GM12878 (cell line): Measurements from ENCODE around the gene MEIS2. TPM values are rescaled to one million over a fixed set of nuclear protein-coding genes. Genes with fewer than 3 reads are reported as not detected.

Experiments used
- ATAC-seq: fragments of 200-7000 bp; cut with Tn5 transposase; 3 replicates; pipeline ENCODE4 v1.9.1; 2020; ENCODE audit warnings: mild to moderate bottlenecking, moderate library complexity
- BruUV-seq: library from RNA; stranded (reverse); fragments of 400-500 nt; replicated peaks from 2 replicates; lab custom pipeline; 2021; lab: Mats Ljungman, UMichigan
- CTCF ChIA-PET: fragments of 300-600 bp; sonication (Branson Sonifier 250); formaldehyde crosslinking; extraction: SDS; loops from one replicate; lab custom pipeline; 2021; ENCODE audit warnings: inconsistent platforms; lab: Yijun Ruan, JAX
- POLR2A ChIA-PET: fragments of 350-600 bp; formaldehyde crosslinking; extraction: SDS; loops from one replicate; lab custom pipeline; 2021; ENCODE audit warnings: inconsistent platforms; lab: Charles Lee
- RAD21 ChIA-PET: fragments of 300-600 bp; sonication (Branson Sonifier 250); formaldehyde crosslinking; loops from one replicate; lab custom pipeline; 2023; ENCODE audit warnings: antibody characterized with exemption; ENCODE audit not compliant: unreplicated experiment; lab: Charles Lee
- SMC1A ChIA-PET: fragments of 300-600 bp; sonication (Branson Sonifier 250); formaldehyde crosslinking; loops from one replicate; lab custom pipeline; 2023; ENCODE audit not compliant: unreplicated experiment, uncharacterized antibody; lab: Charles Lee
- DNase-seq: peaks from one replicate; pipeline ENCODE4 v3.0.0-alpha.2; 2011; ENCODE audit warnings: low read depth, low spot score
- FAIRE-seq: peaks from 3 replicates; lab custom pipeline; 2011; peaks lifted over from hg19 to GRCh38; lab: Jason Lieb, UNC
- H2AFZ ChIP-seq: 2 replicates; pipeline ENCODE4 v1.6.0; 2011; ENCODE audit warnings: low read depth, low read length, control low read depth; ENCODE audit not compliant: control insufficient read depth
- H3K27ac ChIP-seq: 2 replicates; pipeline ENCODE4 v1.5.1; 2011; ENCODE audit warnings: control low read depth; ENCODE audit not compliant: control insufficient read depth, insufficient read depth
- H3K27me3 ChIP-seq, 2 experiments: replicated peaks in 1 of 2; 2 replicates each; pipeline versions ENCODE4 v1.6.0 to v1.6.1; 2011; ENCODE audit warnings: low read length in 1 of 2; ENCODE audit not compliant: control insufficient read depth in 2 of 2, insufficient read depth in 2 of 2
- H3K36me3 ChIP-seq, 2 experiments: 2 replicates each; pipeline ENCODE4 v1.5.1; 2011; ENCODE audit warnings: low read length in 1 of 2; ENCODE audit not compliant: control insufficient read depth in 2 of 2, insufficient read depth in 2 of 2
- H3K4me1 ChIP-seq: 2 replicates; pipeline ENCODE4 v1.6.1; 2011; ENCODE audit warnings: mild to moderate bottlenecking, low read length, moderate library complexity, mixed read lengths; ENCODE audit not compliant: control insufficient read depth, insufficient read depth
- H3K4me2 ChIP-seq: 2 replicates; pipeline ENCODE4 v1.6.0; 2011; ENCODE audit warnings: control low read depth; ENCODE audit not compliant: control insufficient read depth, insufficient read depth
- H3K4me3 ChIP-seq: fragments of 200-600 bp; sonication (generic); 2 replicates; pipeline ENCODE4 v1.5.1; 2016
- H3K79me2 ChIP-seq: 2 replicates; pipeline ENCODE4 v1.6.0; 2011; ENCODE audit warnings: low read length; ENCODE audit not compliant: control insufficient read depth, insufficient read depth
- H3K9ac ChIP-seq: 2 replicates; pipeline ENCODE4 v1.8.0; 2011; ENCODE audit warnings: low read length, control low read depth, mixed read lengths; ENCODE audit not compliant: control insufficient read depth, insufficient read depth
- H3K9me3 ChIP-seq: replicated peaks from 3 replicates; pipeline ENCODE4 v1.5.1; 2011; ENCODE audit warnings: mild to moderate bottlenecking, low read length; ENCODE audit not compliant: control insufficient read depth, insufficient read depth
- H4K20me1 ChIP-seq: 2 replicates; pipeline ENCODE4 v1.6.0; 2011; ENCODE audit not compliant: control insufficient read depth, insufficient read depth
- BCL11A ChIP-seq: IDR thresholded peaks from 2 replicates; pipeline ENCODE4 v1.6.1; 2011; ENCODE audit warnings: low read depth, low read length
- CREB1 ChIP-seq: IDR thresholded peaks from 2 replicates; pipeline ENCODE4 v1.6.1; 2012; ENCODE audit warnings: low read depth, mild to moderate bottlenecking, inconsistent platforms
- EED ChIP-seq: sonication (generic); IDR thresholded peaks from 2 replicates; pipeline ENCODE4 v1.6.1; 2016; ENCODE audit warnings: antibody characterized with exemption, low read depth
- IKZF2 ChIP-seq, 2 experiments: fragments of 450-650 bp; IDR thresholded peaks; 2 replicates each; pipeline ENCODE4 v1.6.1; 2017; ENCODE audit warnings: mild to moderate bottlenecking in 2 of 2, moderate library complexity in 2 of 2
- NBN ChIP-seq: fragments of 450-650 bp; IDR thresholded peaks from 2 replicates; pipeline ENCODE4 v1.6.1; 2016
- PAX5 ChIP-seq: IDR thresholded peaks from 2 replicates; pipeline ENCODE4 v1.6.1; 2011; ENCODE audit warnings: low read depth, low read length, borderline replicate concordance
- POU2F2 ChIP-seq: IDR thresholded peaks from 3 replicates; pipeline ENCODE4 v1.6.1; 2011; ENCODE audit warnings: low read depth, mild to moderate bottlenecking, low read length, borderline replicate concordance
- STAT1 ChIP-seq: fragments of 450-650 bp; conservative IDR thresholded peaks from 2 replicates; pipeline ENCODE4 v1.6.1; 2014; ENCODE audit warnings: antibody characterized with exemption, mild to moderate bottlenecking
- SUPT20H ChIP-seq: IDR thresholded peaks from 2 replicates; pipeline ENCODE4 v1.6.1; 2011; ENCODE audit warnings: low read depth, mild to moderate bottlenecking, low read length, moderate library complexity, borderline replicate concordance; ENCODE audit not compliant: control insufficient read depth
- TARDBP ChIP-seq: IDR thresholded peaks from 2 replicates; pipeline ENCODE4 v1.6.1; 2016; ENCODE audit warnings: borderline replicate concordance
- TBL1XR1 ChIP-seq: IDR thresholded peaks from 2 replicates; pipeline ENCODE4 v1.6.1; 2012; ENCODE audit warnings: low read depth, low read length, improper control_type of control experiment
- WGBS: methylation state at CpG from one replicate; pipeline ENCODE4 v1.1.6; 2016; ENCODE audit warnings: low lambda C conversion rate; ENCODE audit not compliant: insufficient replicate concordance, insufficient coverage; ENCODE audit errors: missing lambda C conversion rate; 5-methylcytosine and 5-hydroxymethylcytosine counted together
- in situ Hi-C: fragments of 300-500 bp; cut with MboI; formaldehyde crosslinking; loops from 9 replicates; pipeline ENCODE4 v1.14.3; 2018; ENCODE audit warnings: mixed read lengths
- intact Hi-C: fragments of 100-400 bp; cut with micrococcal nuclease; formaldehyde crosslinking; loops from one replicate; pipeline ENCODE4 v1.14.2; 2022; ENCODE audit not compliant: unreplicated experiment
- polyA plus RNA-seq, 11 experiments: library from polyadenylated mRNA; depleted of rRNA in 4 of 11; unstranded in 6 of 11; stranded (reverse) in 5 of 11; fragments of >200 nt; fragmentation: Nextera tagmentation in 4 of 11; fragmentation: Illumina TruSeq in 1 of 11; extraction: Ambion mirVana in 4 of 11; extraction: Trizol in 1 of 11; gene quantifications; 1 replicate in 1 of 11; 2 replicates in 10 of 11; pipeline versions ENCODE4 v1.2.1 to v1.2.3, GENCODE V29; 2011 to 2016; ENCODE audit warnings: inconsistent platforms in 2 of 11, missing spikeins in 2 of 11, low read depth in 1 of 11
- total RNA-seq, 4 experiments: library from RNA; depleted of rRNA in 3 of 4; stranded (reverse); fragments of >200 nt in 3 of 4; fragmentation: Illumina TruSeq in 1 of 4; extraction: Trizol in 1 of 4; gene quantifications; 2 replicates each; pipeline versions ENCODE4 v1.2.1 to v1.2.3, GENCODE V29; 2013 to 2021
- TF ChIP-seq, protein P1 (sequence below): fragments of 450-650 bp; IDR thresholded peaks from 2 replicates; pipeline ENCODE4 v1.6.1; 2017; ENCODE audit warnings: mild to moderate bottlenecking, low read depth, inconsistent platforms; ENCODE audit not compliant: poor library complexity, severe bottlenecking
- TF ChIP-seq, protein P2 (sequence below): fragments of 450-650 bp; IDR thresholded peaks from 2 replicates; pipeline ENCODE4 v1.6.1; 2017; ENCODE audit warnings: mild to moderate bottlenecking, moderate library complexity
- TF ChIP-seq, protein P3 (sequence below): IDR thresholded peaks from 2 replicates; pipeline ENCODE4 v1.6.1; 2011; ENCODE audit warnings: mild to moderate bottlenecking, low read depth, low read length, moderate library complexity; ENCODE audit not compliant: insufficient replicate concordance
- TF ChIP-seq, protein P4 (sequence below): fragments of 450-650 bp; IDR thresholded peaks from 2 replicates; pipeline ENCODE4 v1.6.1; 2016; ENCODE audit warnings: mild to moderate bottlenecking

The MEIS2 gene
- total and polyA plus RNA-seq, 10 of the 15 experiments (the other 5 are each of a cell fraction or from before 2014, with no cell fraction given): 9.2 to 54.0 (median 20.4) TPM

- DNase-seq: no peak
- peak; percentile 84 for ATAC-seq
- Histone ChIP-seq H3K4me1 (peaks cover 17% of the 10 kb centered on the region), H3K4me3 (no peak overlapping the region), H3K9ac (no peak overlapping the region), H3K36me3 (no peaks in the 10 kb centered on the region), H3K79me2 (no peaks in the 10 kb centered on the region; the same call in 1 of the 2 replicates), H2AFZ (no peak overlapping the region), H3K27ac (no peak overlapping the region), H3K9me3 (no peaks in the 10 kb centered on the region; the same call in 2 of the 3 replicates), H3K4me2 (peak overlapping the region; percentile 56; the same call in 1 of the 2 replicates), H4K20me1 (no peaks in the 10 kb centered on the region), H3K27me3 (no peaks in the 10 kb centered on the region)
- BruUV-seq: no TSS peak
- CTCF ChIA-PET: interaction anchor here (1.0 to 1.4 kb wide), 5 partner anchors 14 to 81 kb away, joined by 3 to 5 read pairs (median 3); no protein-coding TSS in a partner anchor
- WGBS: 32% methylated on average over 9 of the region's 9 CpGs
- POLR2A ChIA-PET: interaction anchor here (0.7 to 1.3 kb wide), 4 partner anchors 14 to 113 kb away, joined by 3 to 5 read pairs (median 4); no protein-coding TSS in a partner anchor
- SMC1A ChIA-PET: interaction anchor here (0.8 to 2.5 kb wide), 12 partner anchors 8 to 131 kb away, joined by 3 to 13 read pairs (median 4); no protein-coding TSS in a partner anchor
- intact Hi-C loops: loop anchor here (2.0 to 10.0 kb wide), 2 partner anchors 86 to 130 kb away; partner anchors contain the start of gene MEIS2
- no peak for FAIRE-seq
- RAD21 ChIA-PET: interaction anchor here (1.5 to 3.2 kb wide), 5 partner anchors 13 to 86 kb away, joined by 5 to 13 read pairs (median 7); no protein-coding TSS in a partner anchor
- in situ Hi-C loops: no loop called here
- TF ChIP-seq, protein P1, sequence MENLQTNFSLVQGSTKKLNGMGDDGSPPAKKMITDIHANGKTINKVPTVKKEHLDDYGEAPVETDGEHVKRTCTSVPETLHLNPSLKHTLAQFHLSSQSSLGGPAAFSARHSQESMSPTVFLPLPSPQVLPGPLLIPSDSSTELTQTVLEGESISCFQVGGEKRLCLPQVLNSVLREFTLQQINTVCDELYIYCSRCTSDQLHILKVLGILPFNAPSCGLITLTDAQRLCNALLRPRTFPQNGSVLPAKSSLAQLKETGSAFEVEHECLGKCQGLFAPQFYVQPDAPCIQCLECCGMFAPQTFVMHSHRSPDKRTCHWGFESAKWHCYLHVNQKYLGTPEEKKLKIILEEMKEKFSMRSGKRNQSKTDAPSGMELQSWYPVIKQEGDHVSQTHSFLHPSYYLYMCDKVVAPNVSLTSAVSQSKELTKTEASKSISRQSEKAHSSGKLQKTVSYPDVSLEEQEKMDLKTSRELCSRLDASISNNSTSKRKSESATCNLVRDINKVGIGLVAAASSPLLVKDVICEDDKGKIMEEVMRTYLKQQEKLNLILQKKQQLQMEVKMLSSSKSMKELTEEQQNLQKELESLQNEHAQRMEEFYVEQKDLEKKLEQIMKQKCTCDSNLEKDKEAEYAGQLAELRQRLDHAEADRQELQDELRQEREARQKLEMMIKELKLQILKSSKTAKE: peak; percentile 13
- TF ChIP-seq SUPT20H: no peak
- peak; percentile 52; the same call in 1 of the 2 replicates for TF ChIP-seq BCL11A
- peak; percentile 39; the same call in 1 of the 2 replicates for TF ChIP-seq CREB1
- TF ChIP-seq, protein P2, sequence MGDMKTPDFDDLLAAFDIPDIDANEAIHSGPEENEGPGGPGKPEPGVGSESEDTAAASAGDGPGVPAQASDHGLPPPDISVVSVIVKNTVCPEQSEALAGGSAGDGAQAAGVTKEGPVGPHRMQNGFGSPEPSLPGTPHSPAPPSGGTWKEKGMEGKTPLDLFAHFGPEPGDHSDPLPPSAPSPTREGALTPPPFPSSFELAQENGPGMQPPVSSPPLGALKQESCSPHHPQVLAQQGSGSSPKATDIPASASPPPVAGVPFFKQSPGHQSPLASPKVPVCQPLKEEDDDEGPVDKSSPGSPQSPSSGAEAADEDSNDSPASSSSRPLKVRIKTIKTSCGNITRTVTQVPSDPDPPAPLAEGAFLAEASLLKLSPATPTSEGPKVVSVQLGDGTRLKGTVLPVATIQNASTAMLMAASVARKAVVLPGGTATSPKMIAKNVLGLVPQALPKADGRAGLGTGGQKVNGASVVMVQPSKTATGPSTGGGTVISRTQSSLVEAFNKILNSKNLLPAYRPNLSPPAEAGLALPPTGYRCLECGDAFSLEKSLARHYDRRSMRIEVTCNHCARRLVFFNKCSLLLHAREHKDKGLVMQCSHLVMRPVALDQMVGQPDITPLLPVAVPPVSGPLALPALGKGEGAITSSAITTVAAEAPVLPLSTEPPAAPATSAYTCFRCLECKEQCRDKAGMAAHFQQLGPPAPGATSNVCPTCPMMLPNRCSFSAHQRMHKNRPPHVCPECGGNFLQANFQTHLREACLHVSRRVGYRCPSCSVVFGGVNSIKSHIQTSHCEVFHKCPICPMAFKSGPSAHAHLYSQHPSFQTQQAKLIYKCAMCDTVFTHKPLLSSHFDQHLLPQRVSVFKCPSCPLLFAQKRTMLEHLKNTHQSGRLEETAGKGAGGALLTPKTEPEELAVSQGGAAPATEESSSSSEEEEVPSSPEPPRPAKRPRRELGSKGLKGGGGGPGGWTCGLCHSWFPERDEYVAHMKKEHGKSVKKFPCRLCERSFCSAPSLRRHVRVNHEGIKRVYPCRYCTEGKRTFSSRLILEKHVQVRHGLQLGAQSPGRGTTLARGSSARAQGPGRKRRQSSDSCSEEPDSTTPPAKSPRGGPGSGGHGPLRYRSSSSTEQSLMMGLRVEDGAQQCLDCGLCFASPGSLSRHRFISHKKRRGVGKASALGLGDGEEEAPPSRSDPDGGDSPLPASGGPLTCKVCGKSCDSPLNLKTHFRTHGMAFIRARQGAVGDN: no peak
- peak; percentile 62 for TF ChIP-seq PAX5
- peak in 1 of 2 experiments; percentile 39; a peak in 2 of 4 replicates for TF ChIP-seq IKZF2 (IDR thresholded peaks at IDR 0.05)
- TF ChIP-seq POU2F2: peak; percentile 96
- TF ChIP-seq EED: 0 out of 2 replicates have a peak, but pooled peaks have one; percentile 23
- TF ChIP-seq NBN: no peak
- TF ChIP-seq, protein P3, sequence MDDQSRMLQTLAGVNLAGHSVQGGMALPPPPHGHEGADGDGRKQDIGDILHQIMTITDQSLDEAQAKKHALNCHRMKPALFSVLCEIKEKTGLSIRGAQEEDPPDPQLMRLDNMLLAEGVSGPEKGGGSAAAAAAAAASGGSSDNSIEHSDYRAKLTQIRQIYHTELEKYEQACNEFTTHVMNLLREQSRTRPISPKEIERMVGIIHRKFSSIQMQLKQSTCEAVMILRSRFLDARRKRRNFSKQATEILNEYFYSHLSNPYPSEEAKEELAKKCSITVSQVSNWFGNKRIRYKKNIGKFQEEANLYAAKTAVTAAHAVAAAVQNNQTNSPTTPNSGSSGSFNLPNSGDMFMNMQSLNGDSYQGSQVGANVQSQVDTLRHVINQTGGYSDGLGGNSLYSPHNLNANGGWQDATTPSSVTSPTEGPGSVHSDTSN: peak; percentile 69
- no peak for TF ChIP-seq TARDBP
- no peak for TF ChIP-seq STAT1
- TF ChIP-seq TBL1XR1: 0 out of 2 replicates have a peak, but pooled peaks have one; percentile 24
- TF ChIP-seq, protein P4, sequence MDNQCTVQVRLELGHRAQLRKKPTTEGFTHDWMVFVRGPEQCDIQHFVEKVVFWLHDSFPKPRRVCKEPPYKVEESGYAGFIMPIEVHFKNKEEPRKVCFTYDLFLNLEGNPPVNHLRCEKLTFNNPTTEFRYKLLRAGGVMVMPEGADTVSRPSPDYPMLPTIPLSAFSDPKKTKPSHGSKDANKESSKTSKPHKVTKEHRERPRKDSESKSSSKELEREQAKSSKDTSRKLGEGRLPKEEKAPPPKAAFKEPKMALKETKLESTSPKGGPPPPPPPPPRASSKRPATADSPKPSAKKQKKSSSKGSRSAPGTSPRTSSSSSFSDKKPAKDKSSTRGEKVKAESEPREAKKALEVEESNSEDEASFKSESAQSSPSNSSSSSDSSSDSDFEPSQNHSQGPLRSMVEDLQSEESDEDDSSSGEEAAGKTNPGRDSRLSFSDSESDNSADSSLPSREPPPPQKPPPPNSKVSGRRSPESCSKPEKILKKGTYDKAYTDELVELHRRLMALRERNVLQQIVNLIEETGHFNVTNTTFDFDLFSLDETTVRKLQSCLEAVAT: 0 out of 2 replicates have a peak, but pooled peaks have one; percentile 32
These were observed 85.3 kb downstream of the MEIS2 start for GRCh38 chr15:37015035-37015434.
